ENCODE measurements around the gene GIMAP8. TPM values are rescaled to one million over a fixed set of nuclear protein-coding genes. Genes with fewer than 3 reads are reported as not detected.
"Not testable (repeated sequence)": the region's sequence is repeated elsewhere in the genome, so short reads cannot be mapped to it uniquely, and the experiment has no call there.

The GIMAP8 gene
- total RNA-seq, 1 donor from 2014 or later = 4.4 TPM

DNA sequence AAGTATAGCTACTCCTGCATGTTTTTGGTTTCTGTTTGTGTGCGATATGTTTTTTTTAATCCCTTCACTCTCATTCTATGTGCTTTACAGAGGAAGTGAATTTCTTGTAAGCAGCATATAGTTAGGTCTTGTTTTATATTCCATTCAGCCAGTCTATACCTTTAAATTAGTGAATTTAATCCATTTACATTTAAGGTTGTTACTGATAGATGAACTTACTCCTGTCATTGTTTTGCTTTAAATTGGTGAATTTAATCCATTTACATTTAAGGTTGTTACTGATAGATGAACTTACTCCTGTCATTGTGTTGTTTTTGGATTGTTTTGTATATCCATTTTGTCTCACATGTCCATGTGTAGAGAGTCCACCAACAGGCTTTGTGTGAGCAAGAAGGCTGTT, 11.1 kb downstream of the GIMAP8 start:
- ATAC-seq = no peak
- no peak for DNase-seq (ENCODE audit: low spot score)

DNA sequence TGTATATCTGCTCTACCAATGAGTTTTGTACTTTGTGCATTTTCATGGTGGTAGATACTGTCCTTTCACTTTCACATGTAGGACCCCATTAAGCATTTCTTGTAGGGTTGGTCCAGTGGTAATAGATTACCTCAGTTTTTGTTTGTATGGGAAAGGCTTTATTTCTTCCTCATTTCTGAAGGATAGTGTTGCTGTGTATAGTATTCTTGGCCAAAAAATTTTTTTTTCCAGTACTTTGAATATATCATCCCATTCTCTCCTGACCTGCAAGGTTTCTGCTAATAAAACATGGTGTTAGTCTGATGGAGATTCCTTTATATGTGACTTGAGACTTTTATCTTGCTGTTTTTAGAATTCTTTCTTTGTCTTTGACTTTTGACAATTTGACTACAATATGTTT, 12.0 kb downstream of the GIMAP8 start:
- DNase-seq (ENCODE audit: low spot score) = no peak
- no peak for ATAC-seq

GRCh38 chr7:150463461-150463860, 13.0 kb downstream of the GIMAP8 start:
- ATAC-seq (no peak), DNase-seq (ENCODE audit: low spot score) (no peak)

GRCh38 chr7:150464962-150465361, 14.5 kb downstream of the GIMAP8 start:
- ATAC-seq (no peak), DNase-seq (ENCODE audit: low spot score) (no peak)

DNA sequence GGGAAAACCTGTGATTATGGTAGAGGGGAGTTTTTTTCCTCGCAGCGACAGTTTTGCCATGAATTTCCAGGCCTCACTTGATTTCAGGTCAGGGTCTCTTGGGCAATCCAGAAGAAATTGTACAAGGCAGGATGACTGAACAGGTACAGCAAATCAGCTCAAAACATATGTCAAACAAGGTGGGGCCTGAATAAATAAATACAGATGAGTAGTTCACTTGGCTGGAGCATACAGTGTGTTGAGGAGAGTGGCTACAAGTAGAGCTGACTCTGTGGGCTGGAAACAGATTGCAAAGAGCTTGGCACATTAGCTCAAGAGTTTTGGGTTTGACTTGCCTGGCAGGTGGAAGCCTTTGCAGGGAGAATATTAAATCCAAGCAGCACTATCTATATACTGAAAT, 15.0 kb downstream of the GIMAP8 start:
- no peak for ATAC-seq
- no peak for DNase-seq (ENCODE audit: low spot score)

- no peak for ATAC-seq
- DNase-seq (ENCODE audit: low spot score) = no peak
Observed at GRCh38 chr7:150466477-150466876, 16.0 kb downstream of the GIMAP8 start.

- ATAC-seq = no peak
- DNase-seq (ENCODE audit: low spot score) = no peak
Observed at GRCh38 chr7:150468241-150468640, 17.8 kb downstream of the GIMAP8 start.

DNA sequence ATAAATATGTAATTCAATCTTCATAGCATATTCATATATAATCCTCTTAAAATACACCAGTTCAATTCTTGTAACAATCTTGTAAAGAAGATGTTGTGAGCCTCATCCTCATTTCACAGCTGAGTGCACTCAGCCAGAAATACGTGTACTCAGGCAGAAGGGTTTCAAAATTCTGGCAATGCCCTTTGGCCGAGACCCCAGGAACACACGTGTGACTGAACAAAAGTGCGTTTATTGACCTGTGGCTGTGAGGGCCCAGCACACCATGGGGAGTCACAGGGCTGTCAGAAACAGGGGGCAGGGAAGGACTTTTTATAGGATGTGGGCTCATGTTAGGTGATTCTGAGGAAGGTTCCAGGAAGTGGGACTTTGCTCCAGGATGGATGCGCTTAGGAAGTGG, 21.5 kb downstream of the GIMAP8 start:
- no peak for DNase-seq (ENCODE audit: low spot score)
- peak; percentile 47 for ATAC-seq

GRCh38 chr7:150473902-150474301, 23.5 kb downstream of the GIMAP8 start:
- no peak for ATAC-seq
- DNase-seq (ENCODE audit: low spot score) = no peak

DNA sequence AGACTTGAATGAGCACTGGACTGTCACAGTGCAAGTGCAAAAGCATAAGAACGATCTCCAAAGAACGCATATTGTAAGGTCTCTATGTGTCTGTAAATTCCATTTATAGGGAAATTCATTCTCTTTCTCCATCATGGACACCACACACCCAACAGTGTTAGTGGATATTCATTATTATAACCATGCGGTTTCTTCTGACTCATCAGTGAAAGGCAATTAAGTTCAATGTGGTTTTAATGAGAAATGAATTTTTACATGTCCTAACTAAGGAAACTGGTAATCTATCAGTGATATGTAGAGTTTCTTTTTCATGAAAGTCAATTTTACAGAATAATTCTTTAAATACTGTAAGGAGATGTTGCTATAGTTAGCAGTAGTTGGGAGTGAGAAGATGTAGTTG, 25.9 kb downstream of the GIMAP8 start:
- DNase-seq (ENCODE audit: low spot score) (no peak), ATAC-seq (no peak)

GRCh38 chr7:150476819-150477631, 26.6 kb downstream of the GIMAP8 start:
- no peak for ATAC-seq
- no peak for DNase-seq (ENCODE audit: low spot score)

DNA sequence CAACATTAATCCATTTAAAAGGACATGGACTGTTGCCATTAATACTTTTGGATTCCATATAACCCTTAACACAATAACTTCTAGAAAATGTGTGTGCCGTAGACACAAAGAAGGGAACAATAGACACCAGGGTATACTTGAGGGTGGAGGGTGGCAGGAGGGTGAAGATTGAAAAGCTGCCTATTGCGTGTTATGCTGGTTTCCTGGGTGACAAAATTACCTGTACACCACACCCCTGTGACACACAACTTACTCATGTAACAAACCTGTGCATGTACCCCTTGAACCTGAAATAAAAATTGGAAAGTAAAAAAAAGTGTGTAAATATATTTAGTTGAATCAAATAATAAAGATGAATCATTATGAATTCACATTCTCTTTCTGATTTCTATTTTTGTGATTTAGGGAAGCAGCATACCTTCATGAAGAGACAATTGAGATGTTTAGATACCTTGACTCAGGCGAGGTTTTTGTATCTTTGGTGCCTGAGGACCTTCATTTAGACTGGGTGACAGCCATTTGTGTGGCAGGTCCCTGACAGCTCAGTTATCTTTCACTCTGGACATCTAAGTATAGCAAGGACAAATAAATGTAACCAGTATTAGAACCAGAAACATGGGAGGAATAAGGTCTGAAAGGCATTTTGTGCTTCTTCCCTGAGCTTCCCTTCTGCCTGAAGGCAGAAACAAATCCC, 28.7 kb downstream of the GIMAP8 start:
- no peak for ATAC-seq
- DNase-seq (ENCODE audit: low spot score) = no peak

DNA sequence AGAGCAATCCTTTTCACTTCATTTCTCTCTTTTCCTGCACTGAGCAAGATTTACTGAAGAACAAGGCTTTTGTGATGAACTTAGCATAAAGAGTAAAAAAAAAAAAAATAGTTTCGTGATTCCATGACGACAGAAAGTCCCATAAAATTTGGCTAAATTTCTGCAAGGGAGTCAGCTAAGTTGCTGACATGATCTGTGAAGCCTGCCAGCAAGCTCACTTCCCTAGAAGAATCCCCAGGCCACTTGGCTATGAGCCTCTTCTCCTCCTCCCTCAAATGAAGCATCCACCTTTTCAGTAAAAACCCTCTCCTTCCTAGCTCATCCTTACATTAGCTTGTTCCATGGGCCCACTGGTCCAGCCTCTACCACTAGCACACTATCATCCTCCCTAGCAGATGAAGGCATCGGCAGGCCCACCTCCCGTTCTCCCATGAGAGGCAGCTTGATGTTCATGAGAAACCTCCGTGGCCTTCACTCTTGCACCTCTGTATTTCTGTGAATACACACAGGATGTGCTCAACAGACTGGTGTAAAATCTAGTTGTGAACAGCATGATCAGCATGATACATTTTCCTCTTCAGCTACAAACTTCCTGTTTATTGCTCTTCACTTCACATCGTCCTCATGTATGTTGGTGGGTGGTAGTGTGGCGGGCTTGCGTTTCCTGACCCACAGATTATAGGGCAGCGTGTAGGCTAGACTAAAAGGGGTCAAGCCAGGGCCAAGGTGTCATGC, 30.9 kb downstream of the GIMAP8 start:
- DNase-seq (ENCODE audit: low spot score) (no peak), ATAC-seq (peak; percentile 39)

DNA sequence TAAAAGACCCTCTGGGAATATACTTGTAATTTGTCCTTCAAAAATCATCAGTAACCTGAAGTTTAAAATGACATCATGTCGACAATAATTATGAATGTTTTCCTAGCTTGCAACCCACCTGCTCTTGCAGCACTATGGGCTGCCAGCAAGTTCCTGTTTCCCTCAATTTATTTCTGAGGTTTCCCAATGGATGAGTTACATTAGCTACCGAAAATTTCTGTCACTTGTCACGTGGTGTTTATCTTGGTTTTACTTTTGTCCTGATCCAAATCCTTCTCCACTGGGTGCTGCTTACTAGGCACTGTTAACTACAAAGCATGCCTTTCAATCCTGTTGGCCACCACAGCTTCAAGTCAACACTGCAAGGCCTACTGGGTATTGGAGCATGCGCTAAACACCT, 31.5 kb downstream of the GIMAP8 start:
- DNase-seq (ENCODE audit: low spot score) (no peak), ATAC-seq (no peak)

GRCh38 chr7:150483514-150483913, 33.1 kb downstream of the GIMAP8 start:
- DNase-seq (ENCODE audit: low spot score) = not testable (repeated sequence)
- ATAC-seq = peak; percentile 46

- peak; percentile 26 for ATAC-seq
- DNase-seq (ENCODE audit: low spot score) = not testable (repeated sequence)
Observed at GRCh38 chr7:150484071-150484470, 33.6 kb downstream of the GIMAP8 start.

- DNase-seq (ENCODE audit: low spot score) = no peak
- ATAC-seq = no peak
Observed at GRCh38 chr7:150487625-150488024, 37.2 kb downstream of the GIMAP8 start.

GRCh38 chr7:150489782-150490181, 39.4 kb downstream of the GIMAP8 start:
- ATAC-seq = no peak
- no peak for DNase-seq (ENCODE audit: low spot score)

DNA sequence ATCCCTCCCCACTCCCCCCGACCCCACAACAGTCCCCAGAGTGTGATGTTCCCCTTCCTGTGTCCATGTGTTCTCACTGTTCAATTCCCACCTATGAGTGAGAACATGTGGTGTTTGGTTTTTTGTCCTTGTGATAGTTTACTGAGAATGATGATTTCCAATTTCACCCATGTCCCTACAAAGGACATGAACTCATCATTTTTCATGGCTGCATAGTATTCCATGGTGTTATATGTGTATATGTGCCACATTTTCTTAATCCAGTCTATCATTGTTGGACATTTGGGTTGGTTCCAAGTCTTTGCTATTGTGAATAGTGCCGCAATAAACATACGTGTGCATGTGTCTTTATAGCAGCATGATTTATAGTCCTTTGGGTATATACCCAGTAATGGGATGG, 43.0 kb downstream of the GIMAP8 start:
- DNase-seq (ENCODE audit: low spot score); ATAC-seq: not testable (repeated sequence)

DNA sequence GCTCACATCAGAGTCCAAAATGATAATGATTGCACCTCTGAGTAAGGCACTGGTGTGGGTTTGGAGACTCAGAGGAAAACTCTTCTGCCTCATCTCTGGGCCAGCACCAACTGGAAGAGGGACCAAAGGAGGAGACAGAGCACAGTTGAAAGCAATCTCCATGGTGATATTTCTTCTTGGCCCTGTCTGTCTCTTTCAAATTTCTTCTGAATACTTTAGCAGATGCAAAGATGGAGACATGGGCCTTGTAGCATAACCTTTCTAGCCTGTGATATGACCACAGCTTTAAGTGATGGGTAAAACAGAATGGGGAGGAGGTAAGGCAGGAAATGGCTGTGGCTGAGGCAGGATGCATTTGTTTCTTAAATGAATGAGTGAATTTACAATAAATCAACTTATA, 52.1 kb downstream of the GIMAP8 start:
- no peak for ATAC-seq

GRCh38 chr7:150503155-150503554, 52.7 kb downstream of the GIMAP8 start:
- no peak for DNase-seq (ENCODE audit: low spot score)
- no peak for ATAC-seq

More for the DNA sequence above, 52.1 kb downstream of the GIMAP8 start:
- DNase-seq (ENCODE audit: low spot score) = no peak

- DNase-seq (ENCODE audit: low spot score) (no peak), ATAC-seq (no peak)
Observed at GRCh38 chr7:150503581-150503980, 53.2 kb downstream of the GIMAP8 start.

Measured in left lobe of liver (tissue), 2 donors.